ENCODE results near the gene IRF9. TPM values are rescaled to one million over a fixed set of nuclear protein-coding genes. Genes with fewer than 3 reads are reported as not detected.

Gene IRF9
- total RNA-seq, 1 experiment from 2014 or later: 15.6 TPM

GRCh38 chr14:24150061-24150460 is 11.0 kb upstream of the IRF9 start:
- no peak for DNase-seq (ENCODE audit: low spot score)
- ChIA-PET POLR2A (interaction anchor here (1.7 kb wide), 1 partner anchor 11 kb away, joined by 4 read pairs; the partner anchor contains the start of gene IRF9), CTCF (interaction anchor here (0.7 to 4.1 kb wide), 3 partner anchors 11 to 42 kb away, joined by 3 to 19 read pairs (median 4); partner anchors contain the start of genes IPO4 and IRF9)
- Mint-ChIP-seq H3K9me3 (no peaks in the 10 kb centered on the region), H3K4me3 (no peak overlapping the region), H3K27me3 (ENCODE audit: low read depth) (no peaks in the 10 kb centered on the region), H3K27ac (no peak overlapping the region), H3K36me3 (peaks cover 43% of the 10 kb centered on the region), H3K4me1 (peaks cover 21% of the 10 kb centered on the region)
- ATAC-seq: no peak
- no peak for TF ChIP-seq PRRX2 (CRISPR knock-in tag; IDR thresholded peaks at IDR 0.05)

- Mint-ChIP-seq H3K27ac (no peak overlapping the region), H3K4me1 (peaks cover 18% of the 10 kb centered on the region), H3K36me3 (peaks cover 46% of the 10 kb centered on the region), H3K9me3 (no peaks in the 10 kb centered on the region), H3K4me3 (no peak overlapping the region), H3K27me3 (ENCODE audit: low read depth) (no peaks in the 10 kb centered on the region)
- ChIA-PET CTCF (interaction anchor here (0.7 to 4.1 kb wide), 4 partner anchors 10 to 158 kb away, joined by 3 to 19 read pairs (median 4); partner anchors contain the start of genes CIDEB, IPO4 and IRF9), POLR2A (interaction anchor here (0.7 to 1.7 kb wide), 2 partner anchors 10 to 36 kb away, joined by 3 to 4 read pairs; partner anchors contain the start of genes DCAF11, IRF9 and NRL)
- DNase-seq (ENCODE audit: low spot score) (no peak), ATAC-seq (no peak)
- TF ChIP-seq EMX1 (CRISPR knock-in tag; IDR thresholded peaks at IDR 0.05) (no peak), JUN (CRISPR knock-in tag; IDR thresholded peaks at IDR 0.05) (no peak), GABPB1 (CRISPR knock-in tag; IDR thresholded peaks at IDR 0.05) (no peak), ATF1 (CRISPR knock-in tag; IDR thresholded peaks at IDR 0.05) (no peak), ETV6 (CRISPR knock-in tag; IDR thresholded peaks at IDR 0.05) (no peak), TCF7 (CRISPR knock-in tag; IDR thresholded peaks at IDR 0.05; ENCODE audit: low read depth) (no peak), ZNF671 (CRISPR knock-in tag; IDR thresholded peaks at IDR 0.05) (no peak), SMAD3 (CRISPR knock-in tag; IDR thresholded peaks at IDR 0.05; ENCODE audit: borderline replicate concordance) (no peak), ZNF425 (CRISPR knock-in tag; conservative IDR thresholded peaks at IDR 0.05) (no peak), ESRRA (CRISPR knock-in tag; IDR thresholded peaks at IDR 0.05; ENCODE audit: borderline replicate concordance) (no peak), RORB (CRISPR knock-in tag; IDR thresholded peaks at IDR 0.05) (no peak), ZSCAN18 (CRISPR knock-in tag; IDR thresholded peaks at IDR 0.05) (no peak), NR2C2 (CRISPR knock-in tag; IDR thresholded peaks at IDR 0.05) (no peak)
Observed at GRCh38 chr14:24150567-24150966, 10.5 kb upstream of the IRF9 start.

- ChIA-PET POLR2A (interaction anchor here (0.7 to 1.7 kb wide), 4 partner anchors 10 to 41 kb away, joined by 3 to 4 read pairs (median 3); partner anchors contain the start of genes DCAF11, EMC9, IRF9 and NRL), CTCF (interaction anchor here (0.7 to 4.1 kb wide), 5 partner anchors 10 to 157 kb away, joined by 3 to 19 read pairs (median 4); partner anchors contain the start of genes CIDEB, IPO4 and IRF9)
- no peak overlapping the region for H3K27ac Mint-ChIP-seq
- peaks cover 13% of the 10 kb centered on the region for H3K4me1 Mint-ChIP-seq
- H3K27me3 Mint-ChIP-seq (ENCODE audit: low read depth): no peaks in the 10 kb centered on the region
- ATAC-seq (no peak), DNase-seq (ENCODE audit: low spot score) (no peak)
- peaks cover 51% of the 10 kb centered on the region for H3K36me3 Mint-ChIP-seq
- H3K4me3 Mint-ChIP-seq: no peak overlapping the region
- no peaks in the 10 kb centered on the region for H3K9me3 Mint-ChIP-seq
- TF ChIP-seq MYBL2 (CRISPR knock-in tag; IDR thresholded peaks at IDR 0.05) (no peak), ZNF512 (CRISPR knock-in tag; IDR thresholded peaks at IDR 0.05; ENCODE audit: borderline replicate concordance) (no peak), ZNF416 (CRISPR knock-in tag; IDR thresholded peaks at IDR 0.05) (no peak), KAT7 (CRISPR knock-in tag; IDR thresholded peaks at IDR 0.05; ENCODE audit: borderline replicate concordance) (no peak), JAZF1 (CRISPR knock-in tag; IDR thresholded peaks at IDR 0.05) (no peak), FOXP4 (CRISPR knock-in tag; IDR thresholded peaks at IDR 0.05) (no peak), ATF2 (CRISPR knock-in tag; IDR thresholded peaks at IDR 0.05; ENCODE audit: borderline replicate concordance, low read depth) (no peak), STAT6 (CRISPR knock-in tag; conservative IDR thresholded peaks at IDR 0.05; ENCODE audit: low read depth) (no peak)
Observed at GRCh38 chr14:24150993-24151392, 10.1 kb upstream of the IRF9 start.

All from WTC11 (cell line).